HepG2 (cell line): ENCODE measurements around the gene TMEFF1. TPM values are rescaled to one million over a fixed set of nuclear protein-coding genes. Genes with fewer than 3 reads are reported as not detected.

Experiments used
- ATAC-seq: fragments of 200-7000 bp; cut with Tn5 transposase; 3 replicates; pipeline ENCODE4 v1.9.1; 2020; ENCODE audit warnings: mild to moderate bottlenecking, moderate library complexity
- BruUV-seq: library from RNA; stranded (reverse); fragments of 400-500 nt; replicated peaks from 2 replicates; lab custom pipeline; 2021; lab: Mats Ljungman, UMichigan
- CTCF ChIA-PET: fragments of 300-600 bp; formaldehyde crosslinking; extraction: SDS; loops from one replicate; lab custom pipeline; 2021; ENCODE audit warnings: low total read pairs, inconsistent platforms, low intra/inter-chr PET ratio; lab: Yijun Ruan, JAX
- POLR2A ChIA-PET: fragments of 350-600 bp; sonication (Branson Sonifier 250); formaldehyde crosslinking; loops from one replicate; lab custom pipeline; 2020; ENCODE audit warnings: antibody characterized with exemption, inconsistent platforms; lab: Yijun Ruan, JAX
- DNase-seq: peaks from one replicate; pipeline ENCODE4 v3.0.0-alpha.2; 2015; ENCODE audit warnings: low spot score
- FAIRE-seq: peaks from 3 replicates; lab custom pipeline; 2011; peaks lifted over from hg19 to GRCh38; lab: Jason Lieb, UNC
- H2AFZ ChIP-seq: one replicate; pipeline ENCODE4 v1.6.1; 2011; ENCODE audit warnings: low read length, inconsistent platforms
- H3K27ac ChIP-seq: fragments of 300-600 bp; 3 replicates; pipeline ENCODE4 v1.8.0; 2011; ENCODE audit warnings: mixed run types, mild to moderate bottlenecking, mixed read lengths, low read length, inconsistent platforms; ENCODE audit not compliant: insufficient read depth; ENCODE audit errors: extremely low read length
- H3K27me3 ChIP-seq, 2 experiments: fragments of 200-600 bp in 1 of 2; 2 replicates in 1 of 2; 3 replicates in 1 of 2; pipeline versions ENCODE4 v1.6.0 to v1.8.0; 2011; ENCODE audit warnings: low read length in 2 of 2, mild to moderate bottlenecking in 2 of 2, moderate library complexity in 2 of 2, inconsistent platforms in 1 of 2; ENCODE audit not compliant: insufficient read depth in 2 of 2, control insufficient read depth in 1 of 2
- H3K36me3 ChIP-seq, 2 experiments: fragments of 200-600 bp in 1 of 2; replicated peaks in 1 of 2; 2 replicates in 1 of 2; 3 replicates in 1 of 2; pipeline versions ENCODE4 v1.5.1 to v1.8.0; 2011; ENCODE audit warnings: low read length in 2 of 2, inconsistent platforms in 1 of 2; ENCODE audit not compliant: insufficient read depth in 2 of 2, control insufficient read depth in 1 of 2
- H3K4me1 ChIP-seq: 2 replicates; pipeline ENCODE4 v1.5.1; 2012; ENCODE audit warnings: low read length, inconsistent platforms; ENCODE audit not compliant: insufficient read depth
- H3K4me2 ChIP-seq: 2 replicates; pipeline ENCODE4 v1.6.0; 2011; ENCODE audit warnings: low read depth, low read length, inconsistent platforms
- H3K4me3 ChIP-seq, 3 experiments: fragments of 200-600 bp in 1 of 3; sonication (generic), shearing (Covaris generic) in 1 of 3; replicated peaks in 1 of 3; 2 replicates each; pipeline ENCODE4 v1.5.1; 2011 to 2016; ENCODE audit warnings: low read length in 3 of 3, inconsistent platforms in 2 of 3, low read depth in 2 of 3, mild to moderate bottlenecking in 2 of 3, control low read depth in 1 of 3, mixed read lengths in 1 of 3; ENCODE audit not compliant: insufficient read depth in 1 of 3
- H3K79me2 ChIP-seq: one replicate; pipeline ENCODE4 v1.6.1; 2011; ENCODE audit warnings: low read length, inconsistent platforms; ENCODE audit not compliant: insufficient read depth
- H3K9ac ChIP-seq: 2 replicates; pipeline ENCODE4 v1.6.0; 2011; ENCODE audit warnings: mild to moderate bottlenecking, low read depth, low read length, inconsistent platforms; ENCODE audit not compliant: insufficient read depth
- H3K9me3 ChIP-seq: 2 replicates; pipeline ENCODE4 v1.5.1; 2012; ENCODE audit warnings: mild to moderate bottlenecking, low read length
- H4K20me1 ChIP-seq: 2 replicates; pipeline ENCODE4 v1.6.0; 2011; ENCODE audit warnings: inconsistent platforms, mild to moderate bottlenecking, low read length, moderate library complexity; ENCODE audit not compliant: insufficient read depth
- CSRNP1 ChIP-seq: sonication (generic); formaldehyde crosslinking; IDR thresholded peaks from 2 replicates; pipeline ENCODE4 v1.8.1; 2023; ENCODE audit warnings: mild to moderate bottlenecking, missing genetic modification reagents
- EZH2 ChIP-seq: conservative IDR thresholded peaks from 2 replicates; pipeline ENCODE4 v1.6.1; 2012; ENCODE audit warnings: mild to moderate bottlenecking, low read depth, low read length, moderate library complexity
- HDAC2 ChIP-seq: sonication (generic); formaldehyde crosslinking; IDR thresholded peaks from 2 replicates; pipeline ENCODE4 v1.4.0; 2020; ENCODE audit warnings: missing genetic modification reagents
- MTA1 ChIP-seq: sonication (generic); formaldehyde crosslinking; IDR thresholded peaks from 2 replicates; pipeline ENCODE4 v1.4.0; 2020; ENCODE audit warnings: missing genetic modification reagents, mild to moderate bottlenecking, borderline replicate concordance
- PREB ChIP-seq: sonication (generic); formaldehyde crosslinking; IDR thresholded peaks from 2 replicates; pipeline ENCODE4 v1.4.0; 2020; ENCODE audit warnings: missing genetic modification reagents
- ZFX ChIP-seq: sonication (generic); formaldehyde crosslinking; IDR thresholded peaks from 2 replicates; pipeline ENCODE4 v1.4.0; 2020; ENCODE audit warnings: mild to moderate bottlenecking, low read depth, missing genetic modification reagents, moderate library complexity
- ZNF816 ChIP-seq: sonication (generic); formaldehyde crosslinking; IDR thresholded peaks from 2 replicates; pipeline ENCODE4 v1.8.0; 2022; ENCODE audit warnings: missing genetic modification reagents, mild to moderate bottlenecking, borderline replicate concordance
- WGBS: methylation state at CpG from one replicate; pipeline ENCODE4 v1.1.6; 2017; ENCODE audit warnings: low lambda C conversion rate; 5-methylcytosine and 5-hydroxymethylcytosine counted together
- in situ Hi-C: cut with HindIII; loops from 2 replicates; pipeline ENCODE4 v1.10.0; 2017; ENCODE audit warnings: low pct_unique_long_range_greater_than_20kb; ENCODE audit not compliant: extremely low pct_ligation_motif_present
- intact Hi-C: fragments of 100-400 bp; cut with micrococcal nuclease; formaldehyde crosslinking; loops from one replicate; pipeline ENCODE4 v1.10.0; 2022; ENCODE audit not compliant: unreplicated experiment
- polyA plus RNA-seq, 8 experiments: library from polyadenylated mRNA; depleted of rRNA in 3 of 8; stranded (reverse) in 7 of 8; unstranded in 1 of 8; fragments of >200 nt; fragmentation: Illumina TruSeq in 4 of 8; extraction: Trizol in 4 of 8; gene quantifications; 2 replicates each; pipeline versions ENCODE4 v1.2.1 to v1.2.3, GENCODE V29; 2011 to 2016; ENCODE audit warnings: low read depth in 4 of 8, missing spikeins in 1 of 8, mixed read lengths in 1 of 8; ENCODE audit not compliant: insufficient read depth in 1 of 8
- total RNA-seq, 5 experiments: library from RNA; depleted of rRNA; stranded (reverse); fragments of >200 nt; fragmentation: Illumina TruSeq; extraction: Trizol; gene quantifications; 2 replicates each; pipeline ENCODE4 v1.2.3, GENCODE V29; 2016; ENCODE audit warnings: low read depth in 1 of 5

TMEFF1 gene
- total and polyA plus RNA-seq, 2 of the 13 experiments (the other 11 are each of a cell fraction or from before 2014, with no cell fraction given): 0.87 to 1.9 TPM

GRCh38 chr9:100489836-100490235 is 16.9 kb downstream of the TMEFF1 start:
- no TSS peak for BruUV-seq
- Histone ChIP-seq H3K27ac (no peak overlapping the region), H3K4me2 (no peak overlapping the region), H3K27me3 (no peaks in the 10 kb centered on the region)
- TF ChIP-seq MTA1 (CRISPR knock-in tag) (no peak), CSRNP1 (CRISPR knock-in tag) (no peak), ZNF816 (CRISPR knock-in tag) (no peak), HDAC2 (no peak), PREB (CRISPR knock-in tag) (no peak), ZFX (no peak), EZH2 (no peak)
- TF ChIP-seq, all 625 proteins: peak for 0
- 72% methylated on average over 4 of the region's 4 CpGs for WGBS
- Histone ChIP-seq H3K4me1 (peaks cover 10% of the 10 kb centered on the region), H3K9ac (no peak overlapping the region), H4K20me1 (no peaks in the 10 kb centered on the region), H3K79me2 (no peaks in the 10 kb centered on the region), H3K36me3 (no peaks in the 10 kb centered on the region), H3K4me3 (no peak overlapping the region), H2AFZ (no peak overlapping the region), H3K9me3 (no peaks in the 10 kb centered on the region)
- DNase-seq: no peak
- CTCF ChIA-PET: no interaction called here
- FAIRE-seq: no peak
- intact Hi-C loops (no loop called here), in situ Hi-C loops (no loop called here)
- POLR2A ChIA-PET: no interaction called here
- no peak for ATAC-seq
